NCI-H1417 treated with DMSO at 0.1 percent for 48 hours (cell line): Measurements from ENCODE around the gene TMEM179.

Source experiments
- DNase-seq: peaks from one replicate; lab custom pipeline; 2025; lab: John Stamatoyannopoulos, UW

Gene TMEM179

DNA sequence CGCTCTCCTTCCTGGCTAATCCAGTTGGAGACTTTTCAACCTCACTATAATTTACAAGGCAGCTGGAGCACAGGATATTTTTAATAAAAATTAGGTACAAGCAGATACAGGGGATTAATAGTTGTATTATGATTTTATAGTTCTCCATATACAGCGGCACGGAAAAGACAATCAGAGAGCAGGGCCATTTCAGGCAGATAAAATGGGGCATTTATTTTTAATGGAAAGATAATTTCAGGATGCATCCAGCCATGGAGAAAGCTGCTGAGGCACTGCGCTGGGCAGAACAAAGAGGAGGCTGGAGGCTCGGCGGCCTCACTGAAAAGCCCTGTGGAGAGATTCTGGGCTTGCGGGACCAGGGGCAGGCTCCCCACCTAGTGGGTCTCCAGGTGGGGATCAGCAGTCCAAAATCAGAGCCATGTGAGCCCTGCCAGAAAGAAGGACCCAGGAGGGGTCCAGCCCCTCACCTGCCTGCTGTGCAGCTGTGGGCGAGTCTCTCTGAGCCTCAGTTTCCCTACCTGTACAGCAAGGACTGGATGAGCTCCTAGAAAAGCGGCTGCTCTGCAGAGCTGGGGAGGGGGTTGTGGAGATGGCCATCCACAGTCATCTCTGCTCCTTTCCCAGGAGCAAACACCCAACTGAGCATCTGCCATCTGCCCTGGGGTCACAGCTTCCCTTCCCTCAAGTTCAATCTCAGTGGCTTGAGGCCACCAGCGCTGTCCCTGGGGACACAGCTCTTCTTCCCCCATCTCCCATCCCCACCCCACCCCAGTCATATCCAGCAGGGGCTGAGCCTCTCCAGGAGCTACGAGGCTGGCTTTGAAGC lies 48.9 kb downstream of the TMEM179 start:
- DNase-seq: no peak

DNA sequence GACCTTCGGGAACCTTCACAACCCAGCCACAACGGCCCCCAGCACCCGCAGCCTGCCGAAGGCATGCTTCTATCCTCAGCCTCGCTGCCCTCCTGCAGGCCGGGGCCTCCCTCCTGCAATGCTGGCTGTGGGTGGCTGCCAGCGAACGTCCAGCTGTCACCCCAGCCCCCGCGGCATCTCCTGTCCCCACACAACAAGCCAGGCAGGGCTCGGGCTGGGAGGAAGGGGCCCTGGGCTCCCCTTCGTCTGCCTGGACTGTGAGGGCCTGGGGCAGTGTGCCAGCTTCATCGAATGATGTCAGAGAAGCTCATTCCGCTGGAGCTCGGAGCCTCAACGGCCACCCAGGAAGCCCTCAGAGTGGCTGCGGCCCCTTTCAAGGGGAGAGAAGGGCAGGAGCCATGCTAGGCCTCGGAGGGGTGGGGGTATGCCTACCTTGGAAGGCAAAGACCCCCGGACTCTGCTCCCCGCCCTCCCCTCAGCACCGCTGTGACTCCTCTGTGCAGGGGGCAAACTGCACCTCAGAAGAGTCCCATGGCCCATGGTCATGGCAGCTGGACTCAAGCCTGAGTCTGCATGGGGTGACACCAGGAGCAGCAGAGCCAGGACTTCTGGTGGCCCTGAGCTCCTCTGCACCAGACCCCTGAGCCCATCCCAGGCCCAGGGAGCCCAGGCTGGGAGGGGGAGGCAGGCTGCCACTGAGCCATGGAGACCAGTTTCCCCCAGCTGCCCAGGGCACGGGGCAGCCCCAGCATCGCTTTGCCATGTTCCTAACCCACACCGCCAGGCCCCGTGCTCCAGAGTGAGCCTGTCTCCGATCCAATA lies 49.8 kb downstream of the TMEM179 start:
- DNase-seq: no peak

DNA sequence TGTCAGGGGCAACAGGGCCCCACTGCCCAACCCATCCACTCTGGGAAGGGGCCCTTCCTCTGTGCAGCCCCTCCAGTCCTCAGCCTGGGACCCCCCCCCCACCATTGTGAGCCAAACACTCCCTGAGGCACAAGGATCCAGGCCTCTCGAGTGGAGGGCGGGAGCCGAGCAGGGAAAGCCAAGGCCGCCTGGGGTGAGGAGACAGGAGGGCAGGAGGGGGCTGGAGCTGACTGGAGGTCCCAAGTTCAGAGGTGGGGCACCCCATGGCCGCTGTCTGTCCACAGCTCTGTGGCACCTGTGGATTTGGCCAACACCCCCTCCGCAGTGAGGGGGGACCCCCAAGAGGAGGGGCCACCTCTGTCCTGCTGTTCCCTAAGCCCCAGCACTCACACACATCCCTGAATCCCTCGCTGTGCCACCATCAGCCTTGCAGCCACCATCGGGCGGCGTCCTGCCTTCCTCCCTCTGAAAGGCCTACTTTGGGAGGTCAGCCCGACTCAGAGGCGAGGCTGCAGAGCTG lies 50.4 kb downstream of the TMEM179 start:
- DNase-seq: no peak

DNA sequence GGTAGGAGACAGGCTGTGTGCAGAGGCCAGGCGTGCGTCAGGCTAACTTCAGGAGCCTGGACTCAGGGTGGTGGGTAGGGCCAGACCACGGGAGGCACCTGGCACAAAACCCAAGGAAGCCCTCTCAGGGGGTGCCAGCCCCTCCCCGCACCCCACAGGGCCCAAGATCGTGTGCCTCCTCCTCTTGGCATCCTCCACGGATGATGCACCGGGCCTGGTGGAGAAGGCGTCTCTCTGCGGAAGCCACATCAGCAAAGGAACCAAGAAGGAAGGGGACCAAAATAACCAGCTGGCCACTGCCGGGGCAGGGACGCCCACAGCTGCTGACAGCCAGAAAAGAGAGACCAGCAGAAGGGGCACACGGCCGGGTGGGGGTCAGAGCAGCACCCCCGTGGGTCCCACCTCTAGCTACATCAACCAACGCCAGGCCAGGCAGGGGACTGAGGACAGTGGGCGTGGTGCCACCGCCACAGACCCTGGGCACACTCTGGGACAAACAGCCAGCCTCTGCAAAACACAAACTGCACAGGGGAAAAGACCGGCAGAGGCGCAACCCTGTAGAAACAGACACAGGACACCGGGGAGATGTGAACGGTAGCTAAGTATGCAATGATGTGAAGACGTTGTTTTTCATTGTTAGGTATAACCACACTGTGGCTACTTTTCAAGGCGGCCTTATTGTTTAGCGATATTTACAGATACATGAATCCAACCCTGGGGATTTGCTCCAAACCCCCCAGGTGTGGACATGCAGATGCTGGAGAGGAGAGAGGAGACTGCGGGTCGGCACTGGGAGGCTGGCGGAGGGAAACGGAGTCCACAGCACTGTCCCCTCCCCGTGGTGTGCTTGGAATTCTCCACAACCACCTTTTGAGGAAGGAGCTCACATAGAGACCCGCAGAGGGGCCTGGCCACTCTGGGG lies 51.1 kb downstream of the TMEM179 start:
- DNase-seq: no peak

DNA sequence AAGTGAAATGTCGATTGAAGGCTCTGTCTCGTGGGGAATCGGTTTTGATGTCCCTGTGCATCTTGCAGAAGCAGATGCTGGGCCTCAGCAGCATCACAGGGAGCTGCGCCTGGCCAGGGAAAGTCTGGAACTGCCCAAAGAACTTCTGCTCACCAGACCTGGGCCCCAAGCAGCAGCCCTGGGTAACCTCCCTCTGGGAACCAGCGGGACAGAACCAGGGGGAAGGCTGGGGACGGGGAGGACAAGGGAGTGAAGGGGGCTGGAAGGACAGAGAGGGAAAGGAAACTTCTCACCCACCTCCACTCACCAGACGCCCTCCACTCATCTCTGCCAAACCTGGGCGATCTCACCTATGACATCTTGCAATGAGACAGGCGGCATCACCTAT lies 51.8 kb downstream of the TMEM179 start:
- no peak for DNase-seq

DNA sequence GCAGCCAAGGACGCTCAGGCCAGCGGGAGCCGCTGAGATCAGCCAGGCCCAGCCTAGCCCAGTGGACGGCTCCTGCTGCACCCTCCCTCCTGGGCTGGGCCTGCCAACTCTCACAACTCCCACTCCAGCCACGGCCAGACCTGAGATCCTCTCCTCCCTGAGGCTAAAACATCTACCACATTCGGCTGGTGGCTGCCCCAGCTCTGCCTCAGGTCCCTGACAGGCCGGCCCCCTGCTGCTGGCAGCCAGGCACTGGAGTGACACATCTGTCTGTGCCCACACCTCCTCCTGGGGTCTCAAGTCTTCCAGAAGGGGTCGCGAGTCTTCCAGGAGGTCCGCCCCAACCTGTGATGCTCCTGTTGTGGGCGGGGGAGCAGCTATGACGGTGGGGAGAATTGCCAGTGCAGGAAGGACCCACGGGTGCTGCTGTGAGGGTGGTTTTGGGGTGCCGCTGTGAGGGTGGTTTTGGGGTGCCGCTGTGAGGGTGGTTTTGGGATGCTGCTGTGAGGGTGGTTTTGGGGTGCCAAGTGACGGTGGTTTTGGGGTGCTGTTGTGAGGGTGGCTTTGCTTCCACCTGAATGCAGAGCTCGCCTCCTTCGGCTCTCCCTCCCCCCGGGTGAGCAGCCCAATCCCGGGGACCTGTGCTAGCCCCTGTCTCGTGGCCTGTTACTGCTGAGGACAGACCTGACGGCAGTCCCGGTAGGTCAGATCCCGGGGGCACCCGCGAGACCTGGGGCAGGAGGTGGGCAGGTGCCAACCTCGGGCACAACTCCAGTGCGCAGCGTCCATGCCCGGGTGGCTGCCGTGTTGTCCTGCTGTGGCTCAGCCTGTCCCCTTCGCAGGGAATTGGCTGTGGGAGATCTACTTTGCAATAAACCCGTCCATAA lies 52.5 kb downstream of the TMEM179 start:
- DNase-seq: no peak

DNA sequence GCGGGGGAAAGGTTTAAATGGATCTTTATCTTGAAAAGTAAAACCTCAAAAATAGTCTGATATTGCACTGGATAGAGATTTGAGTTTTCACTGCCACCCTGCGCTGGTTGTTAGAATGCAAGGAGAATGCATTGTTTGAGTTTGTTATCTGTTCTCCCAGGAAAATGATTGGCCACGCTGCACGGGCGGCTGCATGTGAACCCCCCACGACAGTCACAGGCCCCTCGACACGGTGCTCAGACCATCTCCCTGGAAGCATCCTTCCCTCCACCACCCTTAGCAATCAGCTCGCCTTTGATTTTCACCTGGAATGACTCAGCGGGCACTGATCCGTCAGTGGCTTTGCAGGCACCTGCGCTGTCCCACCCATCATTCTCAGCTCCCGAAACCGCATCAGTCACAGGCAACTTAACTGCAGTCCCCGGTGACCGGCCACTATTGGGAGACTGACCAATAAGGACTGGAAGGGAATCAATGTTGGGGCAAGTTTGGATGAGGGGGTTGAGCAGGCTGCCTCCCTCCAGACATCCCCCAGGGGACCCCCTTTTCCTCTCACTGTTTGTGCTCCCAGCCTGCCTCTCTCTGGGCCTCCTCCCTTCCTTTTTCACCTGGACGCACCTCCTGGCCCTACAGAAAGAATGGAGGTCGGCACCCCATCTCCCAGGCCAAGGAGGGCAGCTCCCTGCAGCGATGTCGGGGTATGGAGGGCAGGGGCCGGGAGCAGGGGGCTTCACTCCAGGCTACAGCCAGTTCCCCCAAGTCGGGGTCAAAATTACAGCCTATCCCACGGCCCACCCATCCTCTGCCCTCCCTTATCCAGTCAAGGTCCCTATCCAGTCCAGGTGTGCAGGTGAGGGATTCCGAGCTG lies 53.5 kb downstream of the TMEM179 start:
- no peak for DNase-seq

DNA sequence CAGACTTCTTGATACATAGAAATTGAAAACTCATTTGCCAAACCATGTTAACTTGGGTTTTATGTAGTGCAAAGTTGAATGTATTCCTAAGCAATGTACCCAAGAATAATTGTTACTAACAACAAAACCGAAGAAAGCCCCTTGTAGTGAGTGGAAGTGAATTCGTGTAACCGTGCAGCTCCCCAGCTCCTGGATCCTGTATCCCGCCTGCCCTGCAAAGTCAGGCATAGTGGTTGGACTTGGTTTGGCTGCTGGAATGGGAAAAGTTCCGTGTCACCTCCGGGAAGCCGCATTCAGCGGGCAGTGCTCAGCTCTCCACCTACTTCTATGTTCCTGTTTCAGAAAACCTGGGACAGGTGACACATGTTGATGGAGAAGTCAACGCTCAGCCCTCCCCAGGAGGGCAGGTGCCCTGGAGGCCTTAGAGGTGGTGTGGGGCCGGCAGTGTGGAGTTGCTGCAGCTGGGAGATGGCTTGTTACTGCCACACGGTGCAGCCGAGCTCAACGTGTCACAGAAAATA lies 54.2 kb downstream of the TMEM179 start:
- DNase-seq: no peak

DNA sequence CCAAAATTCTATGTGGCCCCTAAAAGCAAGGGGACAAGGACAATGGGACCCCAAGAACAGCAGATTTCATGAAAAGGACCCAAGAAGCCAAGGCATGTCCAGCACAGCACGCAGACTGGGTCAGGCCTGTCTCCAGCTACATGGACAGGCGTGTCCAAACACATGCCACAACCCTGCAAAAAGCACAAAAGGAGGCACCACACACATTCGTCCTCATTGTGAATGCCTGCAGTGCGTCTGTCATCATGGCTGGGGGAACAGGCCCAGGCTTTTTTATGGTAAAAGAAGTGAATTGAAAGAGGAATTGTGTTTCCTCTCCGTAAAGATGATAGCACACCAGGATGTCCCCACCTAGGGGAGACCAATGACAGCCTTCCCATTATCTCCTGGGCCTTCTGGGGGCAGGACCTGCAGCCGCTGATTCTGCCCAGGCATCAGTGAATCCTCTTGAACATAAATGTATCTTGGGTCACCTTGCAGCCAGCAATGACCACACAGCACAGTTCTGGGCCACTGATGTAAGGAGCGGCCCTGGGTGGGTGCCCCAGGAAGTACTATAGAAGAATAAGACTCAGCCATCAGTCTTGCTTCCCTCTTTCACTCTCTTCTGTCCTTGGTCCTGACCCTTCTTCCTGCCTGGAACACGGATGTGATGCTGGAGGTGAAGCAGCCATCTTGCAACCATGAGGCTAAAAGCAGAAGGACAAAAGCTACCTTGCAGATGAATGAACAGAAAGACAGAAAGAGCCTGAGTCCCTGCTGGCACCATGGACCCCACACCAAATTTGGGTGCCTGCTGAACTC lies 54.8 kb downstream of the TMEM179 start:
- DNase-seq: no peak

DNA sequence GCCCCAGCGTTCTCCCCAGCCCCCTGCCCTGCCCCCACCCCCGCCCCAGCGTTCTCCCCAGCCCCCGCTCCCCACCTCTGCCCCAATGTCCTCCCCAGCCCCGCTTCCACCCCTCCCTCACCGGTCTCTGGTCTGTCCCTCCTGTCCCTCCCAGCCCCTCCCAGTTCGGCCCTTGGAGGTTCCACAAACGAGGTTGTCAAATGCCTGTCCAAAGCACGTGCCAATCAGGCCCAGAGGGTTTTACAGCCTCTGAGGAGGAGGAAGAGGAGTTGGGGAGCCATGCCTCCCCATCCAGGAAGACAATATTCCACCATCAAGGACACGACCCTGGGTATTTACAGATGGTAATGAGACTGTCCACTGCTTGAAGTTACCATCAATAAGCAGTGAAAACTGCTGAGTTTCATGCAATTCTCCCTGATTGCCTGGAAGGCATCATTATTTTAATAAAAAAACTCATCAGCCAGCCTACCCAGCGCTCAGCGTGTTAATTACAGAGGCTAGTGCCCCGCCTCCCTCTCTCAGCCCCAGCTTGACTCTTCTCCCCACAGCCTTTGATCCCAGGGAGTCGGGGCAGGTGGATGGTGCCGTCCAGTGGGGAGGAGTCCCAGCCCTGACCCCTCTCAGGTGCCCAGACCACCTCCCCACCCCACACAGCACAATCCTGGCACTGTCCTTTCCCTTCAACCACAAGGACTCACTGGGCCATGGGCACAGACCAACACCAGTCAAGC lies 55.6 kb downstream of the TMEM179 start:
- no peak for DNase-seq

DNA sequence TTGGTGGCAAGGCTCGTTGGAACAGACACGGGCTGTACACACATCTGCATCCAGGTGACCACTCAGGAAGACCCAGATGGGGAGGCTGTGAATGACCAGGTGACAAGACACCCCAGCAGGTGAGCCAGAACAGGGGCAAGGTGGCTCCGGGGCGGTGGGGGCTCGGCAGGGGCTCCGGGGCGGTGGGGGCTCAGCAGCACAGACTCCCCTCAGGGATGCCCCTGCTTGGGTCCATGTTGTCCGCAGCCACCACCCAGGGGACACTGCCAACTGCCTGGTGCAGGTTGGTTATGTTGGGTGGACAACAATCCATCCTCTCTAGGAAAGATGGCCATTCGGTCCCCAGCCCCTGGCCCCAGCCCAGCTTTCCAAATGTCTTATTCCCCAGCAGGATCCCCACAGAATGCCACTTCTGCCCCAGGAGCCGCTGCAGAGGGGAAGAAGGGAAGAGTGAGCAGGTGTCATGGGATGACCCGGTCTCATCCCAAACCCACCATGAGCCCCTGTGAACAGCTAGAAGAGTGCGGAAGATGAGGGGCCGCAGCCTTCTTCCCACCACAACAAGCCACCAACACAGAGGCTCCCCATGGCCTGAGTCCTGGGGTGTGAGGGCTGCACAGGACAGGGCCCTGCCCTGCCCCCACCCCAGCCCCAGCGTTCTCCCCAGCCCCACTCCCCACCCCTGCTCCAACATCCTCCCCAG lies 56.4 kb downstream of the TMEM179 start:
- DNase-seq: no peak

DNA sequence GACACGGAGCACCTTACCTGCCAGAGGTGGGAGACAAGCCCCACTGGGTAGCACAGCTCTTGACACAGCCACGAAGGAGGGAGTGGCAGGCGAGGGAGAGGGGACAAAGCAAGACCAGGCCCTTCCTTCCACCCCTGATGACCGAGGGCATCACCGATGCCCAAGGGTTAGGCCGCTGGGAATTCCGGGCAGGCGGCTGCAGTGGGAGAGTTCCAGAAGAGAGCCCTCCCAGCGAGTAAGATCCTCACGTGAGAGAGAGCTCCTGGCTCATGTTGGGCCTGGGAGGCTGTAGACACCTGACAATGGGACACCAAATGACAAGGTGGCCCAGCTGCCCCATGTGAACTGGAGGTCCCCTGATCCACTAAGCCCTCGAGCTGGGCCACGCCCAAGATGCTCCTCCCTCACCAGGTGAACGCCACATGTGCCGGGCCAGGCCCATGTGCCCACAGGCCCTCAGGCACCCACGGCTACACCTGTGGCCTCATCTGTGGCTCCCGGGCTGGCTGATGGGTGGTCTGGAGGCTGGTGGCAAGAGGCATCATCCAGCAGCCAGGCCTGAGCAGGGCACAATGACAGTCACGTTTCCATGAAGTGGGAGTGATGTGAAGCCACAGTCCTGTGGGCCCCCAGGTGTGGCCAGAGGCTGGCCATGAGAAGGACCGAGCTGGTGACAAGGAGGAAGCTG lies 57.1 kb downstream of the TMEM179 start:
- no peak for DNase-seq

DNA sequence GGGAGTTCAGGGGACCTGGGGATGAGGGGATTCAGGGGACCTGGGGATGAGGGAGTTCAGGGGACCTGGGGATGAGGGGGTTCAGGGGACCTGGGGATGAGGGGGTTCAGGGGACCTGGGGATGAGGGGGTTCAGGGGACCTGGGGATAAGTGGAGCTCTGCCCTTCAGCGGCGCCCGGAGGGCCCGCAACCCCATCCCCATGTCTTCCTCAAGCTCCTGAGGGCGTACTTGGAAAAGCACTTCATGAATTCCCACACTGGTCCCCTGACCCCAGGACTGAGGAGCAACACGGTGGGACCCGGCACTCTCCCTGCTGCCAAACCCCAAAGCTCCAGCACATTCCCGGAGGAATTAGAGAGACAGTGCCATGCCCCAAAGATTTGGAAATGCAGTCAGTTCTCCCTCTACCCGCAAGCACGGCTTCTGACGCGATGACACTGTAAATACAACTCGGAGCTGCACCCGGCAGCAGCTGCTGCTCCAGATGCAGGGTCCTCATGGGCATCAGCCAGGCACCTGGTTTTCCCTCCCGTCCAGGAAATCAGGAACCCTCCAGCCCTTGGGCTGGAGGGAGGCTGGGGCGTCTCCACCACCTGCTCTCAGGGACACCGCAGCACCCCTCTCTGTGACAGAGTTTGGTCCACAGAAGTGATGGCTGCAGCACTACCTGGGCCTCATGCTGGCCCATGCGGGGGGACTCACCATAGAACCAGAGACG lies 57.8 kb downstream of the TMEM179 start:
- no peak for DNase-seq

DNA sequence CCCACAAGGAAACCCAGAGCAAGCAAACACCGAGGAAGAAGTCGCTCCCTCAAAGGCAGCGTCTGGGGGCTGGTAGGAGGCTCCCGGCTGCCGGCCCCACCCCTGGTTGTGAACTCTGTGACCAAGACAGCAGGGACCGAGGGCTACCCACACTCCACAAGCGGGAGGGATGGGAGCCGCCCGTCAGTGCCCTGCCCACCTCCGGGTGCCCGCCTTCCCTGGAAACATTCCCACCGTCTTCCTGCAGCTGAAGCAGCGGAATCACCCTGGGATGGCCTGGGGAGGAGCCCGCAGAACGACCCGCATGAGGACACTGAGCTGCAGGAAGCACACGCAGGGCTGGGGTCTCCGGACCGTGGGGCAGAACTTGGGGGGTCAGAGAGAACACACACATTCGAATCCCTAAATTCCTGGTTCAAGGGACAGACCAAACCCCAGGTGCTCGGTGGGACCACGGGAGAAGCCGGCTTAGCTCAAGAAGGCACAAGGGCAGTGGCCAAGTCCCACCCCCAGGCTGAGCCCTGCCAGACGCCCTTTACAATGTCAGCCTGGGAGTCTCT lies 58.5 kb downstream of the TMEM179 start:
- DNase-seq: no peak

DNA sequence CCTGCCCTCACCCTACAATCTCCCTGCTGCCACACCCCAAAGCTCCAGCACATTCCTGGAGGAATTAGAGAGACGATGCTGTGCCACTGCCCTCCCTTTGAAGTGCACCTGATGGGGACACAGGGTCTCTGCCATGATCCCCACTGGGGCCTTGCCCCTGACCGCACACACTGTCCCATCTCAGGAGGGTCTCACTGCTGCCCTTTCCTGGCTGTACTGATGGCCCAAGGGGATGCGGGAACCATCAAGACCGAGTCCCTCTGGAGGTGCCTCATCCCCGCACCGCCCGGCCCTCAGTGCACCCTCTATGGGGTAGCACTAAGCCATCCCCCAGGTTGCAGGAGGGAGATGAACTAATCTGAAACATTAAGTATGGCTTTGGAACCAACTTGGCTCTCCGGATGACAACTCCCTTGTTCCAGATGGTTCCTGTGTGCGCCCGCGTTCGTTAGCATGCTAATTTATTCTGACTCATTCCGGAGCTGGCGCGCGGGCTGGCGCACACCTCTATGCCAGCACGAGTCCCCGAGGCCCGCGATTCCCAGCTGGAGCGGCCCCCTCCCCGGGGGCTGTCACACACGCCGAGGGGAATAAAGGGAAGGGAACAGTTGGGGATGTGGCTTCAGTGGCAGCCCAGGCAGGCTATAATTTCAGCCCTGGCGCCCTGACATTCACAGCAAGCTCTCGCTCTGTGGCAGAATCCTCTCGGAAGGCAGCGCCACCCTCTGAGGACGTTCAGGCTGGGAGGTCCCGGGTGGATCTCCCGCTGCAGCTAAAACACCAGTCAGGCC lies 59.2 kb downstream of the TMEM179 start:
- no peak for DNase-seq
